Stimulated activated CD8-positive, alpha-beta memory T cell treated with anti-CD3 and anti-CD28 coated beads, Interleukin-15, amount 100 ng/mL, for 24 hours (primary cell): ENCODE results near the gene ZBTB16.

Experiments used
- DNase-seq: peaks from one replicate; pipeline ENCODE4 v3.0.0-alpha.2; 2020; ENCODE audit warnings: low read depth

Gene ZBTB16

GRCh38 chr11:114108501-114109205 lies 49.1 kb downstream of the ZBTB16 start:
- no peak for DNase-seq

- no peak for DNase-seq
Observed at GRCh38 chr11:114109206-114110090, 49.9 kb downstream of the ZBTB16 start.

- no peak for DNase-seq
Observed at GRCh38 chr11:114110123-114110522, 50.6 kb downstream of the ZBTB16 start.

GRCh38 chr11:114110952-114111947 lies 51.7 kb downstream of the ZBTB16 start:
- DNase-seq: no peak

- no peak for DNase-seq
Observed at GRCh38 chr11:114115451-114115928, 56.0 kb downstream of the ZBTB16 start.

- DNase-seq: no peak
Observed at GRCh38 chr11:114116357-114116756, 56.8 kb downstream of the ZBTB16 start.

- no peak for DNase-seq
Observed at GRCh38 chr11:114116800-114117199, 57.3 kb downstream of the ZBTB16 start.

GRCh38 chr11:114120606-114121005 lies 61.1 kb downstream of the ZBTB16 start:
- DNase-seq: no peak

GRCh38 chr11:114121138-114121537 lies 61.6 kb downstream of the ZBTB16 start:
- DNase-seq: no peak

- DNase-seq: no peak
Observed at GRCh38 chr11:114121804-114122504, 62.4 kb downstream of the ZBTB16 start.

- DNase-seq: no peak
Observed at GRCh38 chr11:114122686-114123085, 63.2 kb downstream of the ZBTB16 start.

GRCh38 chr11:114123692-114124330 lies 64.3 kb downstream of the ZBTB16 start:
- no peak for DNase-seq

GRCh38 chr11:114124601-114125144 lies 65.2 kb downstream of the ZBTB16 start:
- DNase-seq: no peak

- no peak for DNase-seq
Observed at GRCh38 chr11:114125531-114125930, 66.0 kb downstream of the ZBTB16 start.

GRCh38 chr11:114125959-114126358 lies 66.4 kb downstream of the ZBTB16 start:
- DNase-seq: no peak

- DNase-seq: no peak
Observed at GRCh38 chr11:114128399-114128798, 68.9 kb downstream of the ZBTB16 start.

- no peak for DNase-seq
Observed at GRCh38 chr11:114129142-114129541, 69.6 kb downstream of the ZBTB16 start.

- no peak for DNase-seq
Observed at GRCh38 chr11:114129699-114130098, 70.2 kb downstream of the ZBTB16 start.

GRCh38 chr11:114130115-114130576 lies 70.6 kb downstream of the ZBTB16 start:
- no peak for DNase-seq

- no peak for DNase-seq
Observed at GRCh38 chr11:114130629-114131277, 71.2 kb downstream of the ZBTB16 start.
